Activated CD8-positive, alpha-beta T cell treated with anti-CD3 and anti-CD28 coated beads for 36 hours (primary cell): Measurements from ENCODE around the gene XXYLT1. TPM values are rescaled to one million over a fixed set of nuclear protein-coding genes. Genes with fewer than 3 reads are reported as not detected.

Experiments
- ATAC-seq: fragments of 200-7000 bp; cut with Tn5 transposase; one replicate; pipeline ENCODE4 v1.10.0; 2021; ENCODE audit warnings: mild to moderate bottlenecking, moderate library complexity
- CTCF ChIA-PET: fragments of 350-600 bp; sonication (Branson Sonifier 250); formaldehyde crosslinking; loops from one replicate; lab custom pipeline; 2021; ENCODE audit warnings: antibody characterized with exemption; lab: Charles Lee
- POLR2A ChIA-PET: fragments of 350-600 bp; sonication (Branson Sonifier 250); formaldehyde crosslinking; loops from one replicate; lab custom pipeline; 2021; ENCODE audit warnings: antibody characterized with exemption; lab: Charles Lee
- DNase-seq: peaks from one replicate; pipeline ENCODE4 v3.0.0-alpha.2; 2020
- H3K27ac Mint-ChIP-seq: one replicate; pipeline ENCODE4 v1.8.0; 2021; ENCODE audit warnings: mild to moderate bottlenecking, mixed read lengths
- H3K27me3 Mint-ChIP-seq: one replicate; pipeline ENCODE4 v1.8.0; 2021; ENCODE audit warnings: mixed read lengths
- H3K36me3 Mint-ChIP-seq: one replicate; pipeline ENCODE4 v1.8.0; 2021; ENCODE audit warnings: low read depth, mixed read lengths
- H3K4me1 Mint-ChIP-seq: one replicate; pipeline ENCODE4 v1.8.0; 2021; ENCODE audit warnings: low read depth, mixed read lengths
- H3K4me3 Mint-ChIP-seq: one replicate; pipeline ENCODE4 v1.8.0; 2021; ENCODE audit warnings: mild to moderate bottlenecking, moderate library complexity, mixed read lengths
- H3K9me3 Mint-ChIP-seq: one replicate; pipeline ENCODE4 v1.8.0; 2021; ENCODE audit warnings: mixed read lengths
- intact Hi-C: fragments of 100-400 bp; cut with micrococcal nuclease; formaldehyde crosslinking; loops from one replicate; pipeline ENCODE4 v1.10.0; 2022
- total RNA-seq, 2 experiments: library from RNA; stranded (reverse); gene quantifications; one replicate each; pipeline ENCODE4 v1.2.3, GENCODE V29; 2021
- TF ChIP-seq, protein P1 (sequence below): fragments of 200-600 bp; IDR thresholded peaks from one replicate; pipeline ENCODE4 v1.8.0; 2022; ENCODE audit warnings: antibody characterized with exemption, mild to moderate bottlenecking

The XXYLT1 gene
- total RNA-seq, 2 experiments from 2014 or later, result 8.4 to 9.6 TPM

DNA sequence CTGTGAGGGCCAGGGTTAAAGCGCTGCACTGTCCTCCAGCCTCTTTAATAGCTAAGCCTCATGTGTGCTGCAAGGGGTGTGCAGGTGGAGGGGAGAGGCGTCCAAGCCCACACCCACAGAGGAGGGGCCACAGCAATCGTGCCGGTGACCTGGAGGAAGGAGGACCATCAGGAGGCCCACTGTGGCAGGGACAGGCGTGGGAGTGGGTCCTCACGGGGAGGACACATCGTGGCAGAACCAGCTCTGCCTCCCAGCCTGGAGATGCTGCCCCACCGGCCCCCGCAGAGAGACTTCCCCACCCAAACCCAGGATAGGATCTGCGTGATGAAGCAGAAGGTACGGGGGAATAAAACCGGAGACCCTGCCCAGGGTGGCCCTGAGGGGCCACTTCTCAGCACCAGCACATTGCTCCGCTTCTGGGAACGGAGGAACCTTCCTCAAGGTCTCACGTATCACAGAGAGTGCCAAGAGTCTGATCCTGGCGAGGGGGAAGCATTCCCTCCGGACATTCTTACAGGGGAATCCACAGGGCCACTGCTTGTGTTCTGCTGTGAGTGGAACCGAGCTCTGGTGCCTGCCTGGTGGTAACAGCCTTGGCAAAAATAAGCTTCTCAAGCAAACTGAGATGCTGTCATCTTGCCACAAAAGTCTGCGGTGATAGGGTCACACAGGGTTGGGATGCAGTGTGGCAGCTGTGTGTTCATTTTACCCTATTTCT lies 199.8 kb downstream of the XXYLT1 start:
- DNase-seq, result no peak
- Mint-ChIP-seq H3K27ac (no peak overlapping the region), H3K4me1 (peaks cover 4% of the 10 kb centered on the region), H3K4me3 (no peak overlapping the region), H3K27me3 (no peaks in the 10 kb centered on the region), H3K36me3 (peaks cover 8% of the 10 kb centered on the region), H3K9me3 (no peaks in the 10 kb centered on the region)
- CTCF ChIA-PET, result interaction anchor here (0.8 kb wide), 1 partner anchor 8 kb away, joined by 3 read pairs; no protein-coding TSS in a partner anchor
- no peak for ATAC-seq
- intact Hi-C loops, result no loop called here
- POLR2A ChIA-PET, result interaction anchor here (0.6 kb wide), 1 partner anchor 15 kb away, joined by 3 read pairs; no protein-coding TSS in a partner anchor
- TF ChIP-seq, protein P1, sequence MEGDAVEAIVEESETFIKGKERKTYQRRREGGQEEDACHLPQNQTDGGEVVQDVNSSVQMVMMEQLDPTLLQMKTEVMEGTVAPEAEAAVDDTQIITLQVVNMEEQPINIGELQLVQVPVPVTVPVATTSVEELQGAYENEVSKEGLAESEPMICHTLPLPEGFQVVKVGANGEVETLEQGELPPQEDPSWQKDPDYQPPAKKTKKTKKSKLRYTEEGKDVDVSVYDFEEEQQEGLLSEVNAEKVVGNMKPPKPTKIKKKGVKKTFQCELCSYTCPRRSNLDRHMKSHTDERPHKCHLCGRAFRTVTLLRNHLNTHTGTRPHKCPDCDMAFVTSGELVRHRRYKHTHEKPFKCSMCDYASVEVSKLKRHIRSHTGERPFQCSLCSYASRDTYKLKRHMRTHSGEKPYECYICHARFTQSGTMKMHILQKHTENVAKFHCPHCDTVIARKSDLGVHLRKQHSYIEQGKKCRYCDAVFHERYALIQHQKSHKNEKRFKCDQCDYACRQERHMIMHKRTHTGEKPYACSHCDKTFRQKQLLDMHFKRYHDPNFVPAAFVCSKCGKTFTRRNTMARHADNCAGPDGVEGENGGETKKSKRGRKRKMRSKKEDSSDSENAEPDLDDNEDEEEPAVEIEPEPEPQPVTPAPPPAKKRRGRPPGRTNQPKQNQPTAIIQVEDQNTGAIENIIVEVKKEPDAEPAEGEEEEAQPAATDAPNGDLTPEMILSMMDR, result no peak

DNA sequence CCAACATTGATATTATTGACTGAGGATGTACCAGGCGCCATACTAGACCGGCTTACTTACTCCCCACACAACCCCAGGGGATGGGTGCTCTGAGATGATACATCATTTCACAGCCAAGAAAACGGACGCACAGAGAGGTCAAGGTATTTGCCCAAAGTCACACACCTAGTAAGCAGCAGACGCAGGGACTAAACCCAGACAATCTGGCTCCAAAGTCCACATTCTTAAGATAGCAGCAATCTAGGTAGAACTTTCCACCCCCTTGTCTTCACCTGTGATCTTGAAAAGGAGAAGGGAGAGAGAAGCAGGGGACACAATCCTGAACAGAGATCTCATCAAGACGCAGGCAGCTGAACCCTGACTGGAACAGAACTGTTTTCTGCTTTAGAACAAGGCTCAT lies 200.6 kb downstream of the XXYLT1 start:
- Mint-ChIP-seq H3K27ac (no peak overlapping the region), H3K4me1 (no peaks in the 10 kb centered on the region), H3K4me3 (no peak overlapping the region), H3K27me3 (no peaks in the 10 kb centered on the region), H3K36me3 (peaks cover 8% of the 10 kb centered on the region), H3K9me3 (no peaks in the 10 kb centered on the region)
- TF ChIP-seq, protein P1, result no peak
- ChIA-PET POLR2A (interaction anchor here (0.6 kb wide), 1 partner anchor 15 kb away, joined by 3 read pairs; no protein-coding TSS in a partner anchor), CTCF (no interaction called here)
- intact Hi-C loops, result no loop called here
- DNase-seq (no peak), ATAC-seq (no peak)

DNA sequence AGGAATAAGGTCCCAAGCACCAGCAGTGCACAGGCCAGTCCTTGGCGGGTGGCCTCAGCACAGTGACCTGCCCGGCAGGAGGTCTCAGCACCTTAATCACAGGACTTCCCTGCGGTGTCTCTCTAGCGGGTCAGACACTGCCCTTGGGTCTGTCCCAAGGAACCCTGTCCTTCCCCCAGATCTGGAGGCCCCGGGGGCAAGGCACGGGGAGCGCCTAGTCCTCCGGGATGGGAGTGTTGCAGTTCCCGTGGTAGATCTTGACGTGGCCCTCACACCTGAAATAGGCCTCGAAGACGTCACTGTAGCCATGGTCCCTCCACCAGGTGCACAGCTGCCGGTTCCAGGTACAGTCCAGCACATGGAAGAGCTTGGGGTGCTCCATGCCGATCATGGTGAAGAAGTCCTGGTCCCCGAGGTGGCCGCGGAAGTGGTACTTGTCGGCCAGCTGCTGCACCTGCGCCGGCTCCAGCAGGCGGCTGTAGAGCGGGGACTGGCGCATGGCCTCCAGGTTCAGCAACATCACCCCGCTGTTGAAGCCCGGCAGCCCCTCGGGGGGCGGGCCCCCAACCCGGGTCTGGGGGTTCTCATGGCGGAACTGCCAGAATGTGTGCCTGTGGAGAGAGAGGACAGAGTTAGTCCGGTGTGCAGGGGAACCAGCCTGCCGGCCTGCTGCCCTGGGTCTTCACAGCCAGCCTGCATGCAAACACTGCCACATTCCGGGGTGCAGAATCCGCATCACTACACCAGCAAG lies 201.3 kb downstream of the XXYLT1 start:
- intact Hi-C loops, result no loop called here
- POLR2A ChIA-PET, result no interaction called here

DNA sequence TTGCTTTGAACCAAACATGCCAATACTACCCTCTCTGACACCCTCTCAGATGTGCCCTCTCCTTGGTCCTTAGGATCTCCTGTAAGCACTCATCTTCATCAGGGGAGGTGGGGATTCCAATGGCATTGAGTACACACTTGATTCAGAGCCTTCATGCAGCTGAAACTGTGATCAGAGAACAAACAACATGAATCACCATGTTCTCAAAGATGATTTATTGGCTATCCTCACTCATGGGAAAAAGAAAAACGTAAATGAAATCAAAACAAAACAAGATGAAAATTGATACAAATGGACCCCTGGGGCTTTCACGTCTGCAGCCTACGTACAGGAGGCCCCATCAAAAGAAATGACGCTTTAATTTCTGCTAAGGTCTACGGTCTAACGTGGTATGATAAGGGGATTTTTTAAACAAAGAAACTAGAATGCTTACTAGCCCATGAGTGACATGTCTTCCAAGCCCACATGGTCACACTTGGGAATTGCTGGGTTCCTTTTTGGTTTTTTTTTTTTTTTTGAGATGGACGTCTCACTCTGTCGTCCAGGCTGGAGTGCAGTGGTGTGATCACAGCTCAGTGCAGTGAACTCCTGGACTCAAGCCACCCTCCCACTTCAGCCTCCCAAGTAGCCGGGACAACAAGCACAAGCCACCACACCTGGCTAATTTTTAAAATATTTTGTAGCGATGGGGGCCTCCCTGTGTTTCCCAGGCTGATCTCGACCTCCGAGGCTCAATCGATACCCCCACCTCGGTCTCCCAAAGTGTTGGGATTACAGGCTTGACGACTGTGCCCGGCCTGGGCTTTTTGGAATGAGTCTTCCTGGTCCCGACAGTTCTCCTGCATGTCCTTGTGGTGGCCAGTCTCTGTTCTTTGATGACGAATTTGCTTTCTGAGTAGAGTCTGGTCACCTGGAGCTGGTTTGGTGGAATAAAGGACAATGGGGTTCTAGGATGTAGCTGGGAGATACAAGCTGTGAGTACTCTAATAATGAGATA lies 202.6 kb downstream of the XXYLT1 start:
- no peak overlapping the region for H3K4me3 Mint-ChIP-seq
- DNase-seq, result no peak
- CTCF ChIA-PET, result no interaction called here
- no peaks in the 10 kb centered on the region for H3K9me3 Mint-ChIP-seq
- POLR2A ChIA-PET, result no interaction called here
- peaks cover 11% of the 10 kb centered on the region for H3K36me3 Mint-ChIP-seq
- H3K27me3 Mint-ChIP-seq, result no peaks in the 10 kb centered on the region
- no peak for ATAC-seq
- H3K27ac Mint-ChIP-seq, result no peak overlapping the region
- TF ChIP-seq, protein P1, result no peak
- H3K4me1 Mint-ChIP-seq, result no peaks in the 10 kb centered on the region
- intact Hi-C loops, result no loop called here

More for the DNA sequence above, 201.3 kb downstream of the XXYLT1 start:
- H3K9me3 Mint-ChIP-seq, result no peaks in the 10 kb centered on the region
- CTCF ChIA-PET, result no interaction called here
- H3K36me3 Mint-ChIP-seq, result peaks cover 11% of the 10 kb centered on the region
- H3K4me1 Mint-ChIP-seq, result no peaks in the 10 kb centered on the region
- TF ChIP-seq, protein P1, result no peak
- H3K27me3 Mint-ChIP-seq, result no peaks in the 10 kb centered on the region
- no peak overlapping the region for H3K4me3 Mint-ChIP-seq
- H3K27ac Mint-ChIP-seq, result no peak overlapping the region
- ATAC-seq, result no peak
- no peak for DNase-seq
